Mesendoderm (in vitro differentiated cells): ENCODE measurements around the gene PRKAR2A.
"Not testable (repeated sequence)": the region's sequence is repeated elsewhere in the genome, so short reads cannot be mapped to it uniquely, and the experiment has no call there.

Experiments used
- DNase-seq: peaks from one replicate; pipeline ENCODE4 v3.0.0; 2013
- H2AK5ac ChIP-seq: 2 replicates; pipeline ENCODE4 v1.6.1; 2013; ENCODE audit warnings: low read length, inconsistent platforms
- H2BK120ac ChIP-seq: 2 replicates; pipeline ENCODE4 v1.6.1; 2013; ENCODE audit warnings: low read depth, mild to moderate bottlenecking, low read length, moderate library complexity, mixed read lengths
- H2BK15ac ChIP-seq: replicated peaks from 2 replicates; pipeline ENCODE4 v1.6.1; 2013; ENCODE audit warnings: low read depth, mild to moderate bottlenecking, moderate library complexity
- H2BK5ac ChIP-seq: 2 replicates; pipeline ENCODE4 v1.6.1; 2013; ENCODE audit warnings: low read length, inconsistent platforms
- H3K18ac ChIP-seq: 2 replicates; pipeline ENCODE4 v1.6.1; 2013; ENCODE audit warnings: mild to moderate bottlenecking, low read length, mixed read lengths
- H3K23ac ChIP-seq: one replicate; pipeline ENCODE4 v1.6.1; 2013; ENCODE audit warnings: low read length
- H3K27ac ChIP-seq: 2 replicates; pipeline ENCODE4 v1.5.1; 2013; ENCODE audit warnings: low read depth, mild to moderate bottlenecking, inconsistent platforms, low read length, moderate library complexity
- H3K27me3 ChIP-seq: 2 replicates; pipeline ENCODE4 v1.6.1; 2013; ENCODE audit warnings: low read length, control low read depth, mild to moderate bottlenecking, inconsistent platforms; ENCODE audit not compliant: insufficient read depth, poor library complexity
- H3K36me3 ChIP-seq: 2 replicates; pipeline ENCODE4 v1.6.1; 2013; ENCODE audit warnings: low read length, inconsistent platforms; ENCODE audit not compliant: control insufficient read depth, insufficient read depth
- H3K4ac ChIP-seq: one replicate; pipeline ENCODE4 v1.6.1; 2013; ENCODE audit warnings: low read depth, mild to moderate bottlenecking, low read length, moderate library complexity
- H3K4me1 ChIP-seq: 2 replicates; pipeline ENCODE4 v1.6.1; 2013; ENCODE audit warnings: low read depth, low read length, inconsistent platforms; ENCODE audit not compliant: control insufficient read depth
- H3K4me2 ChIP-seq: 2 replicates; pipeline ENCODE4 v1.6.1; 2013; ENCODE audit warnings: low read length
- H3K4me3 ChIP-seq: 2 replicates; pipeline ENCODE4 v1.5.1; 2013; ENCODE audit warnings: mild to moderate bottlenecking, low read length
- H3K56ac ChIP-seq: one replicate; pipeline ENCODE4 v1.6.1; 2013; ENCODE audit warnings: low read length
- H3K79me1 ChIP-seq: 2 replicates; pipeline ENCODE4 v1.6.1; 2013; ENCODE audit warnings: low read length, inconsistent platforms
- H3K79me2 ChIP-seq: 2 replicates; pipeline ENCODE4 v1.6.1; 2013; ENCODE audit warnings: mild to moderate bottlenecking, low read length; ENCODE audit not compliant: control insufficient read depth, insufficient read depth
- H3K9ac ChIP-seq: 2 replicates; pipeline ENCODE4 v1.6.1; 2013; ENCODE audit warnings: low read length, inconsistent platforms
- H4K5ac ChIP-seq: one replicate; pipeline ENCODE4 v1.6.1; 2013; ENCODE audit warnings: low read length
- H4K8ac ChIP-seq: one replicate; pipeline ENCODE4 v1.6.1; 2013; ENCODE audit warnings: low read depth, mild to moderate bottlenecking, control low read depth, low read length, moderate library complexity
- WGBS: extraction: QIAGEN DNeasy Blood & Tissue Kit; methylation state at CpG from one replicate; pipeline ENCODE4 v1.1.7; 2013; ENCODE audit warnings: low lambda C conversion rate, missing lambda C conversion rate; ENCODE audit not compliant: insufficient coverage; ENCODE audit errors: extremely low coverage; 5-methylcytosine and 5-hydroxymethylcytosine counted together

The PRKAR2A gene

GRCh38 chr3:48770192-48770502 lies 77.5 kb downstream of the PRKAR2A start:
- H3K79me2 ChIP-seq: no peaks in the 10 kb centered on the region
- H2BK5ac ChIP-seq: no peak overlapping the region
- H3K56ac ChIP-seq: no peak overlapping the region
- H2BK15ac ChIP-seq: no peak overlapping the region
- H2BK120ac ChIP-seq: no peak overlapping the region
- no peak overlapping the region for H3K27ac ChIP-seq
- no peaks in the 10 kb centered on the region for H3K36me3 ChIP-seq
- H3K27me3 ChIP-seq: no peaks in the 10 kb centered on the region
- no peak overlapping the region for H4K5ac ChIP-seq
- no peaks in the 10 kb centered on the region for H3K79me1 ChIP-seq
- no peak overlapping the region for H2AK5ac ChIP-seq
- H3K23ac ChIP-seq: no peak overlapping the region
- no peak overlapping the region for H3K18ac ChIP-seq
- H3K4ac ChIP-seq: no peak overlapping the region
- H3K4me1 ChIP-seq: no peaks in the 10 kb centered on the region
- no peak for DNase-seq
- WGBS: no CpG with 5 or more reads among the region's 4 CpGs
- H3K9ac ChIP-seq: no peak overlapping the region
- H3K4me3 ChIP-seq: no peak overlapping the region
- no peak overlapping the region for H3K4me2 ChIP-seq
- H4K8ac ChIP-seq: no peak overlapping the region

DNA sequence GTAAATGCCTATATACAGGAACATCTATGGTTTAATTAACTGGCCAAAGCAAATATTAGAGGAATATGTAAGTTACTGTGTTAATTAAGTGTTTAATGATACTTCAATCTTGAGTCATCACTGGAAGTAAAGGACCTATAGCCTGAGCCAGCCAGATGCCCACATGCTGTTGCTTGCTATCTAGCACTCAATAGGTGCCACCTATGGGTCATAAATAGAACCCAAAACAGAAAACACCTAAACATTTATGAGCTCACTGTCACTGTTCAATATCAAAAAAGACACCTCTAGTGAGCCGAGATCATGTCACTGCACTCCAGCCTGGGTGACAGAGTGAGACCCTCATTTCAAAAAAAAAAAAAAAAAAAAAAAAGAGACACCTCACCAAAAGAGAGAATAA lies 82.3 kb downstream of the PRKAR2A start:
- no peak overlapping the region for H3K9ac ChIP-seq
- H3K79me1 ChIP-seq: no peaks in the 10 kb centered on the region
- no peak overlapping the region for H3K4ac ChIP-seq
- H3K27me3 ChIP-seq: no peaks in the 10 kb centered on the region
- H3K4me3 ChIP-seq: no peak overlapping the region
- no peak overlapping the region for H2BK120ac ChIP-seq
- no peaks in the 10 kb centered on the region for H3K36me3 ChIP-seq
- DNase-seq: peak; percentile 7
- no peaks in the 10 kb centered on the region for H3K4me1 ChIP-seq
- H3K18ac ChIP-seq: no peak overlapping the region
- H3K23ac ChIP-seq: no peak overlapping the region
- H2AK5ac ChIP-seq: no peak overlapping the region
- H3K27ac ChIP-seq: no peak overlapping the region
- no peak overlapping the region for H3K56ac ChIP-seq
- no peak overlapping the region for H4K8ac ChIP-seq
- no CpG with 5 or more reads among the region's 1 CpG for WGBS
- H2BK5ac ChIP-seq: no peak overlapping the region
- no peak overlapping the region for H3K4me2 ChIP-seq
- no peaks in the 10 kb centered on the region for H3K79me2 ChIP-seq
- no peak overlapping the region for H2BK15ac ChIP-seq
- no peak overlapping the region for H4K5ac ChIP-seq

GRCh38 chr3:48762816-48763215 lies 84.9 kb downstream of the PRKAR2A start:
- no peak overlapping the region for H3K4me3 ChIP-seq
- H3K18ac ChIP-seq: no peak overlapping the region
- no CpG with 5 or more reads among the region's 3 CpGs for WGBS
- H4K5ac ChIP-seq: no peak overlapping the region
- no peaks in the 10 kb centered on the region for H3K36me3 ChIP-seq
- no peaks in the 10 kb centered on the region for H3K27me3 ChIP-seq
- no peak overlapping the region for H3K9ac ChIP-seq
- H2BK120ac ChIP-seq: no peak overlapping the region
- no peak overlapping the region for H3K27ac ChIP-seq
- DNase-seq: no peak
- H2BK5ac ChIP-seq: no peak overlapping the region
- H3K79me1 ChIP-seq: no peaks in the 10 kb centered on the region
- H3K4me1 ChIP-seq: no peaks in the 10 kb centered on the region
- no peak overlapping the region for H2AK5ac ChIP-seq
- no peak overlapping the region for H3K4me2 ChIP-seq
- H4K8ac ChIP-seq: no peak overlapping the region
- no peak overlapping the region for H2BK15ac ChIP-seq
- no peak overlapping the region for H3K23ac ChIP-seq
- H3K79me2 ChIP-seq: no peaks in the 10 kb centered on the region
- no peak overlapping the region for H3K4ac ChIP-seq
- no peak overlapping the region for H3K56ac ChIP-seq

- not testable (repeated sequence) for H3K4ac ChIP-seq, H4K5ac ChIP-seq, H2BK15ac ChIP-seq, H2BK120ac ChIP-seq, H3K4me3 ChIP-seq, H3K27me3 ChIP-seq, H3K36me3 ChIP-seq, H3K4me2 ChIP-seq, H3K27ac ChIP-seq, H2BK5ac ChIP-seq, H4K8ac ChIP-seq, H3K56ac ChIP-seq, DNase-seq, H3K9ac ChIP-seq, H3K23ac ChIP-seq, H2AK5ac ChIP-seq, H3K18ac ChIP-seq, H3K79me1 ChIP-seq, H3K79me2 ChIP-seq, H3K4me1 ChIP-seq
- WGBS: no CpG with 5 or more reads among the region's 5 CpGs
Observed at GRCh38 chr3:48759991-48760540, 87.6 kb downstream of the PRKAR2A start.

DNA sequence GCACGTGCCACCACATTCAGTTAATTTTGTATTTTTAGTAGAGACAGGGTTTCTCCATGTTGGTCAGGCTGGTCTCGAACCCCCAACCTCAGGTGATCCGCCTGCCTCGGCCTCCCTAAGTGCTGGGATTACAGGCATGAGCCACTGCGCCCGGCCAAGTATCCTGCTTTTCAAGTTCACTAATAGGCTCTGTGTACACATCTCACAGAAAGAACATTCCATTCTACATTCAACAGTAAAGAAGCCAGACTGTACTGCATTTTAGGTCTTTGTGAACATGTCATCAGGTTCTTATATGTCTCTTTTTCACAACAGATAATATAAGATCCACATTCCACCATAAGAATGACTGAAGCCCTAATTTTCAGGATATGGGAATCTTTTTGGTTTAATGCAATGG lies 88.1 kb downstream of the PRKAR2A start:
- not testable (repeated sequence) for H3K4me1 ChIP-seq, H2BK120ac ChIP-seq, H3K4me2 ChIP-seq, H3K18ac ChIP-seq, H2BK5ac ChIP-seq, H3K4me3 ChIP-seq, H3K27ac ChIP-seq, H4K8ac ChIP-seq, H3K79me2 ChIP-seq, H3K36me3 ChIP-seq, H3K79me1 ChIP-seq, H3K56ac ChIP-seq, H3K27me3 ChIP-seq, H2BK15ac ChIP-seq, H3K23ac ChIP-seq, H4K5ac ChIP-seq, H3K9ac ChIP-seq, H3K4ac ChIP-seq, DNase-seq, H2AK5ac ChIP-seq
- no CpG with 5 or more reads among the region's 6 CpGs for WGBS

DNA sequence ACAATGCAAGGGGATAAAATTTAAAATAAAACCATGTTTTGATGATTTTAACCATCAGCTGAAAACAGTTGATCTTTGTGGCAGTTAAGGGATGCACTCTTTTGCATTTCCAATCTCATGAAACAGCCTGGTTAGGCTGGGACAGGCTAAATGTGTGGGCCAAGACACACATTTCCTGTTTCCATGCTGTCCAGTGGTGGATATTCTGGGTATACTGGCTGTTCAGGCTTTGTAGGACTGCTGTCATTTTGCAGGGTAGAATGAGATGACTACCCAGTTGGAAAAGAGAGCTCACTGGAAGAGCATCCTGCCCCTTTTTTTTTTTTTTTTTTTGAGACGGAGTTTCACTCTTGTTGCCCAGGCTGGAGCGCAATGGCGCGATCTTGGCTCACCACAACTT lies 88.6 kb downstream of the PRKAR2A start:
- Histone ChIP-seq H2BK15ac (no peak overlapping the region), H3K27ac (no peak overlapping the region), H3K27me3 (no peaks in the 10 kb centered on the region), H3K4ac (no peak overlapping the region), H3K79me2 (no peaks in the 10 kb centered on the region), H2AK5ac (no peak overlapping the region), H3K4me1 (no peaks in the 10 kb centered on the region), H4K5ac (no peak overlapping the region), H3K4me3 (no peak overlapping the region), H3K36me3 (no peaks in the 10 kb centered on the region), H3K56ac (no peak overlapping the region), H4K8ac (no peak overlapping the region), H3K4me2 (no peak overlapping the region), H2BK120ac (no peak overlapping the region), H3K18ac (no peak overlapping the region), H2BK5ac (no peak overlapping the region), H3K9ac (no peak overlapping the region), H3K23ac (no peak overlapping the region), H3K79me1 (no peaks in the 10 kb centered on the region)
- no peak for DNase-seq
- WGBS: no CpG with 5 or more reads among the region's 4 CpGs
